Effector memory CD4-positive, alpha-beta T cell (primary cell): ENCODE measurements around the gene DDX42.

Experiments
- DNase-seq, 3 donors: peaks; one replicate each; pipeline ENCODE4 v3.0.0-alpha.2; 2020
- H3K27ac ChIP-seq: 2 replicates; pipeline ENCODE4 v1.7.0; 2013; ENCODE audit warnings: mild to moderate bottlenecking, low read length, moderate library complexity; ENCODE audit not compliant: insufficient read depth, poor library complexity, severe bottlenecking
- H3K27me3 ChIP-seq: replicated peaks from 2 replicates; pipeline ENCODE4 v1.7.0; 2013; ENCODE audit warnings: mild to moderate bottlenecking, low read length; ENCODE audit not compliant: insufficient read depth, control insufficient read depth, poor library complexity, severe bottlenecking
- H3K36me3 ChIP-seq: 2 replicates; pipeline ENCODE4 v1.7.0; 2013; ENCODE audit warnings: mild to moderate bottlenecking, low read length, moderate library complexity; ENCODE audit not compliant: control insufficient read depth, insufficient read depth
- H3K4me1 ChIP-seq: 2 replicates; pipeline ENCODE4 v1.7.0; 2013; ENCODE audit warnings: low read length, mild to moderate bottlenecking; ENCODE audit not compliant: control insufficient read depth, insufficient read depth, poor library complexity, severe bottlenecking
- H3K4me3 ChIP-seq: 2 replicates; pipeline ENCODE4 v1.7.0; 2013; ENCODE audit warnings: low read length, low read depth, mild to moderate bottlenecking; ENCODE audit not compliant: insufficient read depth, poor library complexity, severe bottlenecking
- H3K9me3 ChIP-seq: 2 replicates; pipeline ENCODE4 v1.7.0; 2013; ENCODE audit warnings: mild to moderate bottlenecking, low read length, moderate library complexity; ENCODE audit not compliant: control insufficient read depth

DDX42 gene

GRCh38 chr17:63758428-63758827 lies 15.5 kb upstream of the DDX42 start:
- Histone ChIP-seq H3K27me3 (no peaks in the 10 kb centered on the region), H3K4me1 (no peaks in the 10 kb centered on the region), H3K27ac (no peak overlapping the region), H3K9me3 (no peaks in the 10 kb centered on the region), H3K4me3 (no peak overlapping the region), H3K36me3 (peaks cover 49% of the 10 kb centered on the region)
- no peak for DNase-seq

- no peaks in the 10 kb centered on the region for H3K27me3 ChIP-seq
- H3K36me3 ChIP-seq = peaks cover 47% of the 10 kb centered on the region
Measured at GRCh38 chr17:63760771-63761539, 13.0 kb upstream of the DDX42 start.

DNA sequence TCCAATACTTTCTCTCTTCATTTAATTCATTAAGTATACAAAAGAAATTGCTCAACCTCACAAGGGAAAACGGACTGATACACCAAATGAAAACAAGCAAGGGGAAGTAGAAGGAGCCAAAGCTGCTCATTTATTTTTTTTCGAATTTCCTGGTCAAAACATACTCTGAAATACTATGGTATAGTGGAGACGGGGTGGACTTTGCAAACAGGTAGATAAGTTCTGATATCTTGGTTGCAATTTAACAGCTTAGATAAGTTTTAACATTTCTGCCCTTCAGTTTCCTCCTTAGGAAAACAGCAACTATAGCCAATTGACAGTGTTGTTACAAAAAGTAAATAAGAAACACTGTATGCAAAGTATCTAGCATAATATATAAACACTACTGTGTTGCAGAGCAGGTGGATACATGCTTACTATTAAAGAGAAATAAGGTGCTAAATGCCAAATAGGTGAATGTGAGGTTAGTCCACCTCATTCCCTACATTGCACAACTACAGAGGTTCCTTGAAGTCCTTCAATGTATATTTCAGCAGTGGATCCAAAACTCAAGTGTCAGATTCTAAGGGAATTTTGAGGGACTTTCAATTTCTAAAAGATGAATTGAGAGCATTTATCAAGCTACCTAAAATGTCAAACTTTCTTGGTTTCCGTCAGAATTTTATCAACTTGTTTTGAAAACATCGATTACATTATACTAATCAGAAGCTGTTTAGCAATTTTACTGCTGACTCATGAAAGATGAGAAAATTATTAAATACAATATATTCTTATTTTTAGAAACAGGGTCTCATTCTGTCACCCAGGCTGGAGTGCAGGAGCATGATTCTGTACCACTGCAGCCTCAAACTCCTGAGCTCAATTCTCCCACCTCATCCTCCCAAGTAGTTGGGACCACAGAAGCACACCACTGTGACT lies 11.6 kb upstream of the DDX42 start:
- H3K27me3 ChIP-seq = no peaks in the 10 kb centered on the region
- H3K27ac ChIP-seq = no peak overlapping the region
- H3K4me3 ChIP-seq = no peak overlapping the region
- no peak for DNase-seq
- H3K36me3 ChIP-seq = peaks cover 44% of the 10 kb centered on the region
- H3K4me1 ChIP-seq = no peaks in the 10 kb centered on the region
- no peaks in the 10 kb centered on the region for H3K9me3 ChIP-seq

More at GRCh38 chr17:63760771-63761539, 13.0 kb upstream of the DDX42 start:
- H3K4me1 ChIP-seq = no peaks in the 10 kb centered on the region
- no peak for DNase-seq
- no peak overlapping the region for H3K27ac ChIP-seq
- H3K4me3 ChIP-seq = no peak overlapping the region
- H3K9me3 ChIP-seq = no peaks in the 10 kb centered on the region

DNA sequence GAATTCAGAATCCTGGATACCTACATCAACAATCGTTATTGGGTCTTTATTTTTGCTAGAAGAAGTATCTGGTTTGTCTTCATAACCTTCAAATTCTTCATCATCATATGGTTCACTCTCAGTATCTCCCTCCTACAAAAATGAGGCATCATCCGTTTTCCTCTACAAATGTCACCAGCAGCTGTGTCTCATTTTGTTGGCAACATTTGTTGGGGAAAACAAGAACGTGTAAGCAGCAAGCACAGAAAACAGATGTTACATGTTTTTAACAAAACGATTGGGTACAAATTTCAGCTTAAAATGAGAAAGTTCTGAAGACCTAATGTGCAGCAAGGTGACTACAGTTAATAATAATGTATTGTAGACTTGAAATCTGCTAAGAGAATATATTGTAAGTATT lies 9.3 kb upstream of the DDX42 start:
- H3K4me1 ChIP-seq = no peaks in the 10 kb centered on the region
- no peaks in the 10 kb centered on the region for H3K27me3 ChIP-seq
- H3K36me3 ChIP-seq = peaks cover 40% of the 10 kb centered on the region
- no peak overlapping the region for H3K27ac ChIP-seq
- H3K9me3 ChIP-seq = no peaks in the 10 kb centered on the region
- H3K4me3 ChIP-seq = no peak overlapping the region
- DNase-seq = no peak

DNA sequence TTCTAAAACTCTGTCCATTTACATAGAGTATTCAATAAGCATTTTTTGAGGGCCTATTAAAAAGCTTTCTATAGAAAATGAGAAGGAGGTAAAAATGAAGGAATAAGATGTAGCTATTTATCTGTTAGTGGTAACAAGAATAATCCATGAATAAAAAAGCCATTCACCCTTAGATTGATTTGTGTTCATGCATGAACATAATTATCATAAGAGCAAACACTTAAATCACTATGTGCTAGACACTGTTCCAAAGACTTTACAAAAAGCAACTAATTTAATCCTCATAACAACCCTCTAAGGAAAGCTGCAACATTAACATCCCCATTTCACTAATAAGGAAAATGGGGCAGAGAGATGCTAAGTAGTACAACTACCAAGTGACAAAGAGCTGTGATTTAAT lies 7.2 kb upstream of the DDX42 start:
- Histone ChIP-seq H3K36me3 (peaks cover 33% of the 10 kb centered on the region), H3K4me3 (no peak overlapping the region), H3K4me1 (no peaks in the 10 kb centered on the region), H3K27ac (no peak overlapping the region), H3K27me3 (no peaks in the 10 kb centered on the region), H3K9me3 (no peaks in the 10 kb centered on the region)
- DNase-seq = no peak

DNA sequence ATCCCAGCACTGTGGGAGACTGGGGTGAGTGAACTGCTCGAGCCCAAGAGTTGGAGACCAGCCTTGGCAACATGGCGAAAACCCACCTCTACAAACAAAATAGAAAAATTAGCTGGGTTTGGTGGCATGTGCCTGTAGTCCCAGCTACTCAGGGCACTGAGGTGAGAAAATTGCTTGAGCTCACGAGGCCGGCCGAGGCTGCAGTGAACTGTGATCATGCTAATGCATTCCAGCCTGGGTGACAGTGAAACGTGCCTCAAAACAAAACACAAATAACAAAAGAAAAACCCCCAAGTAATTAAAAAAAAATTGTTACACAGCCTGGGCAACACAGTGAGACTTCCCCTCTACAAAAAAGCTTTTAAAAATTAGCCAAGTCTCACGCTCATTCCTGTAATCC lies 5.5 kb upstream of the DDX42 start:
- DNase-seq = no peak
- Histone ChIP-seq H3K4me3 (no peak overlapping the region), H3K4me1 (peaks cover 8% of the 10 kb centered on the region), H3K27ac (no peak overlapping the region), H3K36me3 (peaks cover 19% of the 10 kb centered on the region), H3K27me3 (no peaks in the 10 kb centered on the region), H3K9me3 (no peaks in the 10 kb centered on the region)

- Histone ChIP-seq H3K4me1 (peaks cover 32% of the 10 kb centered on the region), H3K27ac (peak overlapping the region; percentile 95), H3K36me3 (peaks cover 3% of the 10 kb centered on the region), H3K9me3 (no peaks in the 10 kb centered on the region), H3K27me3 (no peaks in the 10 kb centered on the region), H3K4me3 (peak overlapping the region; percentile 85)
- DNase-seq = no peak
Measured at GRCh38 chr17:63772801-63773271, 1.1 kb upstream of the DDX42 start.

DNA sequence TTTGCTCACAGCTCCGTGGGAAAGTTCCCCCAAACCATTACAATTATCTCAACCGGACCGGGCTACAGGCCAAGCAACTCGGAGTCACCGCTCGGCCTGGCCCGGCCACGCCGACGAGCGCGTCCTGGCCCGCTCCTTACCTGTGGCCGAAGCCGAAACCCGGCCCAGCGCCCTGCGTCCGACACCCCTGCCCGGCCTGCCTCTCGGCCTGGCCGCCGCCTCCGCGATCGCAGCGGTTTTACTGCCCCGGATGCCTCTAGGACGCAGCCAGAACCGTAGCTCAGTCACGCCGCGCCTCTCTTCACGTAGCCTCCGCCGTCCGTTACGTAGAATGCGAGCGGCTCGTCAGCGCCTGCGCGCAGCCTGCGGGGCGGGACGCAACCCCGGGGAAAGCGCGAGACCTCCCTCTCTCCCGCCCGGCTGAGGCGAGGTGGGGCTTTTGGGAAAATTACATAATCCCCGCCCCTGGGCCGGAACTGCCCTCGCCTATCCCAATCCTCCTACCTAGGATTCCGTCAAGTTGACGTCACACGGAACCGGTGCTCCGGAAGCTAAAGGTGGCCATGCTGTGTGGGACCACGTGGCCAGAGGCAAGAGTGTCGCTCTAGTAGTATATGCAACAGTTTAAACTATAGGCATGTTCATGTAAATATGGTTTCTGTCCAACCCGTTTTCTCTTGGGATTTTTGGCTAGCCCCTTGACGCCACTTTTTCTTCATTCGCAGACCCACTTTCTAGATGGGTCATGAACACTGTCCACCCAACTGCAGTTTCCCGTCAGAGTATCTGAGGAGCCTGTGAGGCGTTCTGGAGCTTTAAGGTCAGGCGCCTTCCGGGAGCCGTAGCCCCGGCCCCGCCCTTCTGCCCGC lies 464 bp upstream of the DDX42 start, which contains the start of gene CCDC47:
CCDC47 (minus strand) TSS at position 326 of the 869 bp plus-strand sequence. CDS start 7,422 bp downstream, outside the sequence.
- H3K4me3 ChIP-seq = peak within 1 kb of the TSS; percentile 85
- DNase-seq = peak; percentile 98
- peaks cover 32% of the 10 kb centered on the region for H3K4me1 ChIP-seq
- H3K9me3 ChIP-seq = no peaks in the 10 kb centered on the region
- H3K27me3 ChIP-seq = no peaks in the 10 kb centered on the region
- peaks cover 8% of the 10 kb centered on the region for H3K36me3 ChIP-seq
- peak within 1 kb of the TSS; percentile 95 for H3K27ac ChIP-seq

- H3K27me3 ChIP-seq = no peaks in the 10 kb centered on the region
- H3K27ac ChIP-seq = peak overlapping the region; percentile 95
- peaks cover 14% of the 10 kb centered on the region for H3K36me3 ChIP-seq
- peak overlapping the region; percentile 79 for H3K4me3 ChIP-seq
- H3K4me1 ChIP-seq = peaks cover 32% of the 10 kb centered on the region
- H3K9me3 ChIP-seq = no peaks in the 10 kb centered on the region
- DNase-seq = no peak
Measured at GRCh38 chr17:63774969-63775265, 947 bp downstream of the DDX42 start.
